Activated T-helper 1 cell treated with anti-CD3 and anti-CD28 coated beads, Interleukin-2, amount 50 U/mL, for 16 hours (primary cell): ENCODE results near the gene CST5.
"Not testable (repeated sequence)": the region's sequence is repeated elsewhere in the genome, so short reads cannot be mapped to it uniquely, and the experiment has no call there.

Experiments
- DNase-seq, 2 donors: peaks; one replicate each; pipeline ENCODE4 v3.0.0-alpha.2; 2020; ENCODE audit warnings: low read depth in 1 of 2, low spot score in 1 of 2

Gene CST5

GRCh38 chr20:23856736-23857135, 22.8 kb downstream of the CST5 start:
- no peak for DNase-seq

GRCh38 chr20:23856226-23856625, 23.3 kb downstream of the CST5 start:
- DNase-seq, result no peak

- no peak for DNase-seq
Measured at GRCh38 chr20:23841693-23842092, 37.9 kb downstream of the CST5 start.

GRCh38 chr20:23835716-23836115, 43.8 kb downstream of the CST5 start:
- no peak for DNase-seq

GRCh38 chr20:23832775-23833513, 46.6 kb downstream of the CST5 start:
- no peak for DNase-seq

- not testable (repeated sequence) for DNase-seq
Measured at GRCh38 chr20:23831961-23832360, 47.6 kb downstream of the CST5 start.

- no peak for DNase-seq
Measured at GRCh38 chr20:23826541-23827021, 53.0 kb downstream of the CST5 start, which contains the start of gene CST2. Gene CST2 (minus strand): TSS chr20:23826729. CDS start chr20:23826660, 69 bp downstream.
